Ectodermal cell (in vitro differentiated cells): ENCODE measurements around the gene KARS1.
A peak's percentile ranks its signal among the peaks of the same experiment; 100 is the strongest.

ENCODE experiments used
- H3K27ac ChIP-seq: 2 replicates; pipeline ENCODE4 v1.7.0; 2013; ENCODE audit warnings: mild to moderate bottlenecking, low read depth, low read length; ENCODE audit not compliant: insufficient read depth, poor library complexity, severe bottlenecking
- H3K27me3 ChIP-seq: 2 replicates; pipeline ENCODE4 v1.7.0; 2013; ENCODE audit warnings: mild to moderate bottlenecking, low read length; ENCODE audit not compliant: insufficient read depth, control insufficient read depth, poor library complexity, severe bottlenecking
- H3K36me3 ChIP-seq: one replicate; pipeline ENCODE4 v1.7.0; 2013; ENCODE audit warnings: low read length; ENCODE audit not compliant: control insufficient read depth, insufficient read depth
- H3K4me1 ChIP-seq: one replicate; pipeline ENCODE4 v1.7.0; 2013; ENCODE audit warnings: low read length; ENCODE audit not compliant: control insufficient read depth, insufficient read depth
- H3K4me3 ChIP-seq: 2 replicates; pipeline ENCODE4 v1.7.0; 2013; ENCODE audit warnings: low read depth, low read length, control low read depth; ENCODE audit not compliant: insufficient read depth
- H3K9me3 ChIP-seq: 2 replicates; pipeline ENCODE4 v1.7.0; 2013; ENCODE audit warnings: mild to moderate bottlenecking, low read length, moderate library complexity; ENCODE audit not compliant: control insufficient read depth
- WGBS, 2 experiments: methylation state at CpG; one replicate each; pipeline ENCODE4 v1.1.7; 2013; ENCODE audit warnings: missing lambda C conversion rate in 2 of 2; 5-methylcytosine and 5-hydroxymethylcytosine counted together

The KARS1 gene

GRCh38 chr16:75627851-75628250 is 19.6 kb downstream of the KARS1 start:
- Histone ChIP-seq H3K36me3 (peaks cover 59% of the 10 kb centered on the region), H3K4me1 (no peaks in the 10 kb centered on the region), H3K9me3 (no peaks in the 10 kb centered on the region), H3K27ac (no peak overlapping the region), H3K4me3 (no peak overlapping the region), H3K27me3 (no peaks in the 10 kb centered on the region)
- 95 to 100% methylated on average over 3 of the region's 3 CpGs for WGBS, 2 experiments

GRCh38 chr16:75626806-75627205 is 20.7 kb downstream of the KARS1 start:
- H3K4me3 ChIP-seq, result no peak overlapping the region
- H3K36me3 ChIP-seq, result peaks cover 57% of the 10 kb centered on the region
- H3K27ac ChIP-seq, result no peak overlapping the region
- 93 to 95% methylated on average over 4 of the region's 4 CpGs for WGBS, 2 experiments
- H3K9me3 ChIP-seq, result no peaks in the 10 kb centered on the region
- H3K4me1 ChIP-seq, result peaks cover 5% of the 10 kb centered on the region
- no peaks in the 10 kb centered on the region for H3K27me3 ChIP-seq

DNA sequence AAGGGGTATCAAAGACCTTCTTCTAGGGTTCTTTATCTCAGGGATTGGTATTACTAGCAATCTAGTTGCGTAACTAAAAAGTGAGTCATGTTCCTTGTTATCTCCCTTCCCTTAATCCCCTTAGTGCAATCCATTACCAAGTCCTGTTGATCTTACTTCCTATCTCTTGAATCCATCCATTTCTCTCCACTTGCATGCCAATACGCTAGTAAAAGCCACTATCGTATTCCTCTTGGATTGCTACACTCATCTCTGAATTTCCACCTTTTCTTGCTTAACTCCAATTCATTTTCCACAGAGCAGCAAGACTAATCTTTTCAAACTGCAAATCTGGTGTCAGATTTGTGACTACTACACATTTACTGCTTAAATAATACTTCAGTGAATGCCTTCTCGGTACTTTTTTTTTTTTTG is 22.5 kb downstream of the KARS1 start:
- Histone ChIP-seq H3K4me3 (no peak overlapping the region), H3K9me3 (no peaks in the 10 kb centered on the region), H3K27me3 (no peaks in the 10 kb centered on the region), H3K27ac (no peak overlapping the region), H3K4me1 (peaks cover 7% of the 10 kb centered on the region), H3K36me3 (peaks cover 49% of the 10 kb centered on the region)
- WGBS, 2 experiments, result 91 to 95% methylated on average over 4 of the region's 4 CpGs

- H3K4me1 ChIP-seq, result peaks cover 7% of the 10 kb centered on the region
- no peaks in the 10 kb centered on the region for H3K27me3 ChIP-seq
- peak within 1 kb of the TSS; percentile 90 for H3K27ac ChIP-seq
- WGBS, 2 experiments, result 3 to 4% methylated on average over 62 of the region's 62 CpGs
- peaks cover 35% of the 10 kb centered on the region for H3K36me3 ChIP-seq
- H3K9me3 ChIP-seq, result no peaks in the 10 kb centered on the region
- H3K4me3 ChIP-seq, result peak within 1 kb of the TSS; percentile 73
These were observed 24.5 kb downstream of the KARS1 start, which contains the start of gene ADAT1 for GRCh38 chr16:75622761-75623605. TSS of gene ADAT1 (minus strand) at chr16:75623281. CDS start at chr16:75620799, 2,482 bp downstream.

DNA sequence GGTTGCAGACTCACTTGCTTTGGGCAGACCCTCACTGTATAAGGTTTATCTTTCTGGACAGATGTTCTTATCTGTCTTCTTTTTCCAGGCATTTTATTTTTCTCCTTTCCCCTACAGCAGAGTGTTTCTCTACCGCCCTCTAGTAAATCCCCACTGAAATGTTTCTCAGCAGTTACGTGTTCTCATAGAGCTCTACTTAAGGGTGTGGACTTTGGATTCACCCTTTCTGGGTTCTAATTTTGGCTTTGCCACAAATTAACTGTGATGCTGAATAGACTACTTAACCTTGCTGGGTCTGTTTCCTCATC is 26.3 kb downstream of the KARS1 start:
- 26 to 46% methylated on average over 2 of the region's 2 CpGs for WGBS, 2 experiments
- peaks cover 7% of the 10 kb centered on the region for H3K4me1 ChIP-seq
- no peak overlapping the region for H3K4me3 ChIP-seq
- no peak overlapping the region for H3K27ac ChIP-seq
- no peaks in the 10 kb centered on the region for H3K27me3 ChIP-seq
- peaks cover 32% of the 10 kb centered on the region for H3K36me3 ChIP-seq
- no peaks in the 10 kb centered on the region for H3K9me3 ChIP-seq

DNA sequence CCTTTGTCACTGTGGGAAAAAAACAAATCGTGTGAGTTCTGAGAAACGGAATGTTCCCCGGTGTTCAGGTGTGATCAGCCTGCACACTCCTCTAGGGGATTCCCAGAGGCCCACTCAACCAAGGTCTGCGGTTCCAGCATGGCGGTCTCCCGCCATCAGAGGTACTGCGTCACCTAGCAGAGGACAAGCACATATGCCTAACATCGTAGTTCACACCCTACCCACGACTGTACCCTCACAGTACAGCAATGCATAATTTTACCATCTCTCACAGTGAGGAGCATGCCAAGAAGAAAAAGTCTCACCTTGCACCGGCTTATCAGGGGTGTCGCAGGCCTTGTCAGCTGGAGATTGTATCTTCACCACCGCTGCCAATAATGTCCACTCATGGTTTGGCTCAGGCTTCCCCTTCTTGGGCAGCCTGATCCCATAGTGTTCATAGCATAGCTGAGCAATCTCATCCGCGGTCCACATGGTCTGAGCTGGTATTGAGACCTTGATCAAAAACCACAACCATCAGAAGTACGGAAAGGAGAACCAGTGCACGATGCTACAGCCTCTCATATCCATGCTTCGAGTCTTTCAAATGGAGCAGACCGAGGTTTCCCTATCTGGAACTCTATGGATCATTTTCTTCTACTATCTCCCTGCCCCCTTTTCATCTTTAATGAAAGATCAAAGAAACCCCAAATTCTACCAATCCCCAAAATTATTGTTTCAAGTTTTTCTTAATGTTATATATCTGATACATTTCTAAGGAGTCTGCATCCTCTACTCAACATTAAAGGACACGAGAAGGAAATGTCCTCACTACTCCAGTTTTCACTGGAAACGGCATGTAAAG is 26.9 kb downstream of the KARS1 start:
- H3K27ac ChIP-seq, result no peak overlapping the region
- H3K36me3 ChIP-seq, result peaks cover 32% of the 10 kb centered on the region
- WGBS, 2 experiments, result 93 to 95% methylated on average over 20 of the region's 20 CpGs
- peaks cover 7% of the 10 kb centered on the region for H3K4me1 ChIP-seq
- no peaks in the 10 kb centered on the region for H3K9me3 ChIP-seq
- no peaks in the 10 kb centered on the region for H3K27me3 ChIP-seq
- H3K4me3 ChIP-seq, result no peak overlapping the region

GRCh38 chr16:75618780-75619179 is 28.7 kb downstream of the KARS1 start:
- peaks cover 45% of the 10 kb centered on the region for H3K36me3 ChIP-seq
- H3K27ac ChIP-seq, result no peak overlapping the region
- no peak overlapping the region for H3K4me3 ChIP-seq
- 92 to 99% methylated on average over 2 of the region's 2 CpGs for WGBS, 2 experiments
- no peaks in the 10 kb centered on the region for H3K9me3 ChIP-seq
- no peaks in the 10 kb centered on the region for H3K27me3 ChIP-seq
- peaks cover 7% of the 10 kb centered on the region for H3K4me1 ChIP-seq

DNA sequence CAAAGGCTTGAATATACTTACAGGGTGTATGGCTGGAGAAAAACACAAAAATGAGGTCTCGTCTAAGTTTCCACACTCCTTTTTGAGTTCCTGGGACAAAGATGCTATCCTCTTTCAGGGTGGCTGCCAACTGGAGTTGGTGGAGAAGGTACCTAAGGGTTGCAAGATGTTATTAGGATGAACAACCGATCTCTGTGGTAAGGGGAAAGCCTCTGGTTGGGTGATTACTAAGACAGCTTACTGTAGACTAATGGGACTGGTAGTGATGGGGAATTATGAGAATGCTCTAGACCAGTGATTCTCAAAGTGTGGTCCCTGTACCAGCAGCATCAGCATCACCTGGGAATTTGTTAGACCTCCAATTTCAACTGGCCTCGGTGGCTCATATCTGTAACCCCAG is 30.3 kb downstream of the KARS1 start:
- Histone ChIP-seq H3K4me1 (peaks cover 5% of the 10 kb centered on the region), H3K9me3 (no peaks in the 10 kb centered on the region), H3K4me3 (no peak overlapping the region), H3K27me3 (no peaks in the 10 kb centered on the region), H3K36me3 (peaks cover 49% of the 10 kb centered on the region), H3K27ac (no peak overlapping the region)
- 94 to 97% methylated on average over 3 of the region's 3 CpGs for WGBS, 2 experiments

DNA sequence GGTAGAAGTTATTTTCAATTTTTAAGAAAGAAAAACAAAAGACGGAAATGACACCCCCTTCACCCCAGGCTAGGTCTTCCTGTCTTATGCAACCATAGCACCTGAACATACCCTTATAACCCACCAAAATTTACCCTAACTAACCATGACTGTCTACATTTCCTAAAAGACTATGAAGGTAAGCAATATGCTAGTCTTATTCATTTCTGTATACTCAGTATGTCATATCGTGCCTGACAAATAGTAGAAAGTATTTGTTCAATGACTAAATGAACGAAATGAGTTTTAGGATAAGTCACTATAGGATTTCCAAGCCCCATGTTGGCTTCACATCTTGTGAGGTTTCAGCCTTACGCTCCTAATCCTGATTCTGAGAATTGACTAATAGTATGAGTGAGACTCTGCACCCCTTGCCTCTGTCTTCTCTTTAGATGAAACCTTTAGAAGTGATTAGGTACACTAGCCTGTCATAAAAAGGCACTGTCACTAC is 30.9 kb downstream of the KARS1 start:
- Histone ChIP-seq H3K9me3 (no peaks in the 10 kb centered on the region), H3K4me3 (no peak overlapping the region), H3K36me3 (peaks cover 52% of the 10 kb centered on the region), H3K4me1 (no peaks in the 10 kb centered on the region), H3K27me3 (no peaks in the 10 kb centered on the region), H3K27ac (no peak overlapping the region)
- WGBS, 2 experiments, result 94 to 99% methylated on average over 4 of the region's 4 CpGs

DNA sequence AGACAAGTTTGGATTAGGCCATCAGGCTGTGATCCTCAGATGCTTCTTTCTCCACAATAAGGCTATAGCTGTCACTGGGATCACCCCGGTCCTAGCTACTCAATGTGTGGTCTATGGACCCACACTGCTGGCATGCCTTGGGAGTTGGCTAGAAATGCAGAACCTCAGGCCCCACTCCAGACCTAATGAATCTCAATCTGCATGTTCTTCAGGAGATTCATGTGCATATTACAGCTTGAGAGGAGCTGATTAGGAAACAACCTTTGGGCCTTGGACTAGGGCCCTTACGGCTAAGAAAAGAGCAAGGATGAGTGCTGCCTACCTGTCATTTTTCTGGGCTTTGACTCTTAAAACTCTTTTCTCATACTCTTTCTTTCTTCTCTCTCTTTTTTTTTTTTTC is 31.8 kb downstream of the KARS1 start:
- no peaks in the 10 kb centered on the region for H3K9me3 ChIP-seq
- H3K4me3 ChIP-seq, result no peak overlapping the region
- H3K27me3 ChIP-seq, result no peaks in the 10 kb centered on the region
- WGBS, 2 experiments, result 93% methylated on average over 2 of the region's 2 CpGs
- no peaks in the 10 kb centered on the region for H3K4me1 ChIP-seq
- H3K27ac ChIP-seq, result no peak overlapping the region
- H3K36me3 ChIP-seq, result peaks cover 55% of the 10 kb centered on the region
